ENCODE results near the gene MPPE1. TPM values are rescaled to one million over a fixed set of nuclear protein-coding genes. Genes with fewer than 3 reads are reported as not detected.

MPPE1 gene
- 10 to 100 TPM; 51.0 to 54.4 TPM for total RNA-seq

GRCh38 chr18:11908182-11909060, at the start of gene MPPE1:
TSS of gene MPPE1 (minus strand) at chr18:11908317. CDS start at chr18:11897264, 11,053 bp downstream.
- ChIA-PET CTCF (interaction anchor here (0.7 to 1.6 kb wide), 3 partner anchors 25 to 420 kb away, joined by 3 to 4 read pairs (median 3); no protein-coding TSS in a partner anchor), POLR2A (interaction anchor here (0.7 to 2.5 kb wide), 16 partner anchors 9 to 867 kb away, joined by 3 to 30 read pairs (median 4); partner anchors contain the start of genes CHMP1B and IMPA2)

DNA sequence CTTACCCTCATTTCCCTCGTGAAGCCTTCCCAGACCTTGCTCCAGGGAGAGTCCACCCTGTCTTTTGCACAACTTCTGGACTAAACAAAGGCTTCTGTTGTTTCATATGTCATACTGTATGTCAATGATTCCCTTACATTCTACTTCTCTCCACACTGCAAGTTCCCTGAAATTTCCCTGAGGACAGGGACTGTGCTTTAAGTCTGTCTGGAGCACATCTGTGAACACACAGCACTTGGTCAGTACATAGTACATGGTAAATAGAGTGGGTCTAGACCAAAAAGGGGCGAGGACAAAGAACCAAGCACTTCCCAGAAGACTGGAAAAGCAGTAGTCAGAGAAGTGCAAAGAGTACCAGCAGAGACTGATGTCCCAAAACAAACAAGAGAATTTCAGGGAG, 49.5 kb upstream of the MPPE1 start:
- H3K4me1 Mint-ChIP-seq = peaks cover 4% of the 10 kb centered on the region
- peaks cover 4% of the 10 kb centered on the region for H3K36me3 Mint-ChIP-seq (ENCODE audit: low read depth)
- no peak overlapping the region for H3K4me3 Mint-ChIP-seq
- no peak overlapping the region for H3K27ac Mint-ChIP-seq
- DNase-seq = no peak
- ChIA-PET POLR2A (no interaction called here), CTCF (no interaction called here)
- H3K9me3 Mint-ChIP-seq = peaks cover 16% of the 10 kb centered on the region
- H3K27me3 Mint-ChIP-seq = peaks cover 5% of the 10 kb centered on the region

More at GRCh38 chr18:11908182-11909060, at the start of gene MPPE1:
- Mint-ChIP-seq H3K9me3 (no peaks in the 10 kb centered on the region), H3K36me3 (ENCODE audit: low read depth) (peaks cover 18% of the 10 kb centered on the region), H3K4me3 (peak within 1 kb of the TSS; percentile 86), H3K4me1 (peaks cover 26% of the 10 kb centered on the region), H3K27me3 (no peaks in the 10 kb centered on the region), H3K27ac (peak within 1 kb of the TSS; percentile 89)
- peak; percentile 89 for DNase-seq

DNA sequence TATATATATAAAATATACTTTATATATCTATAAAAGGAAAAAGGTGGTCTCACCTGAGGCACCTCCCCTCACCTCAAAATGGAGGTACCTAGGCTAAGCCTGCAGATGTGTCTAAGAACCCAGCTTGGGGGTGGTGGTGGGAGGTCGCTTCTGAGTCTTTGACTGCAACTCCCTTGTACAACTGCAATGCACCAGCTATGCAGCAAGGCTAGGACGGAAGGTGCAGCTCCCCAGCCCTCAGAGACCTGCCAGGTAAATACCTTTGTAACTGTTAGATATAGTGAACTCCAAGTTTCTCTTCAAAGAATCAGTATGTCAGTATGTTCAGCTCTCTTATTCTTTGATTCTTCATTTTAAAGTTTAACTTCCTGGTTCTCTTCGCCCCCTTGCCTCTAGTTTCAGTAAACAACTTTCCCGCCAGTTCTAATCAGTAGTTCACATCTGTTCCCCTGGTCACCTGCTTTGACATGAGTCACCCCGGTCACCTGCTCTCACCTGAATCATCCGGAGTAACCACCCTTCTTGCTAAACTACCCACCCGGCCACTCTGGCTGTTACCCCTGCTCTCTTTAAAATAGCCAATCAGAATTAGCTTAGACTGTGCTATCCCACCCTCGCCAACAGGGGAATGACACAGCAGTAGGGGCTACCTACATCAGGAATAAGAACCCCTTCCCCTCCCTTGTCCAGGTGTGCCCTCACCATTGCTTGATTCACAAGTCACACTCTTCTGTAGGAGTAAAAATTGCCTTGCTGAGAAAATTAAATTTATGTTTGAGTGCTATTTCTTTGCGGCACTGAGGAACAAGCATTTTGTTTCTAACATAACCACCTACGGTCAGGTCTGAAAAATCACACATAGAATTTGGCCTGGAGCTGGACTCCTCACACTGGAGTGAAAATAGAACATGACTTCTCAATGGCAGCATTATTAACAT, 48.5 kb upstream of the MPPE1 start:
- H3K4me1 Mint-ChIP-seq = peaks cover 4% of the 10 kb centered on the region
- H3K4me3 Mint-ChIP-seq = no peak overlapping the region
- CTCF ChIA-PET = no interaction called here
- no peak overlapping the region for H3K27ac Mint-ChIP-seq
- H3K9me3 Mint-ChIP-seq = peaks cover 16% of the 10 kb centered on the region
- H3K27me3 Mint-ChIP-seq = peaks cover 3% of the 10 kb centered on the region
- POLR2A ChIA-PET = no interaction called here
- peaks cover 4% of the 10 kb centered on the region for H3K36me3 Mint-ChIP-seq (ENCODE audit: low read depth)
- no peak for DNase-seq

DNA sequence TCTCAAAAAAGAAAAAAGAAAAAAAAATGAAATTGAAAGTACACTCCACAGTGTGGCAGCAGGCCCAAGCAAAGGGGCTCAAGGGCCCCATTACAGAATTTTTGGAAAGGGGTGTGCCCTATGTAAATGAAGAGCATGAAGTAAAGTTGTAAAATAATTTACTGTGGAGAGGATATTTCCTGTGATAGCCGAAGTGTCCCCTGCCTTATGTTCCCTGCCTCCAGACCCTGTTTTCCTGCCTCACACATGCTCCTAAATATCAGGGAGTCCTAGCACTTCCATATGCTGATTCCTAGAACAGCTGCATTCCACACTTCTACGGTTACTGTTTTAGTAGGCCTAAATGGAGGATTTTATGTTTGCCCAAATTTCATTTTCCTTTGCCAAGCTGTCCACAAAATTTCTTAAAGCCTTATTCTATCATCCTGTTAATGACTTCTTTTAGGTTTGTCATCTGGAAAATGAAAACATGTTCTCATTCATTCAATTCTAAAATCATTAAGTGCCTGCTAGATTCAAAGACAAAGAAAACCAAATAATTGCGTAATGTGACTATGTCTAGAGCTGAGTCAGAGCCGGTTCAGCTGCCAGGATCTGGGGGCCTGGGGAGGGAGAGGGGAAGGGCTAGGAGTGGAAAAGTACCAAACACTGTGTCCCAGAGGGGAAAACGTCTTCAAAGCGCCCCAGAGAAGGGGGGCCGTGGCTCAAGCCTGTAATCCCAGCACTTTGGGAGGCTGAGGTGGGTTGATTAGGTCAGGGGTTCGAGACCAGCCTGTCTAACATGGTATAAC, 47.3 kb upstream of the MPPE1 start:
- no peak for DNase-seq
- no peaks in the 10 kb centered on the region for H3K27me3 Mint-ChIP-seq
- CTCF ChIA-PET = no interaction called here
- peaks cover 16% of the 10 kb centered on the region for H3K9me3 Mint-ChIP-seq
- no peak overlapping the region for H3K4me3 Mint-ChIP-seq
- peaks cover 4% of the 10 kb centered on the region for H3K36me3 Mint-ChIP-seq (ENCODE audit: low read depth)
- no peak overlapping the region for H3K27ac Mint-ChIP-seq
- H3K4me1 Mint-ChIP-seq = peaks cover 4% of the 10 kb centered on the region
- POLR2A ChIA-PET = interaction anchor here (1.1 kb wide), 1 partner anchor 26 kb away, joined by 3 read pairs; no protein-coding TSS in a partner anchor

- POLR2A ChIA-PET = no interaction called here
- H3K27ac Mint-ChIP-seq = no peak overlapping the region
- H3K9me3 Mint-ChIP-seq = peaks cover 16% of the 10 kb centered on the region
- peaks cover 4% of the 10 kb centered on the region for H3K4me1 Mint-ChIP-seq
- DNase-seq = no peak
- no peak overlapping the region for H3K4me3 Mint-ChIP-seq
- CTCF ChIA-PET = no interaction called here
- peaks cover 4% of the 10 kb centered on the region for H3K36me3 Mint-ChIP-seq (ENCODE audit: low read depth)
- no peaks in the 10 kb centered on the region for H3K27me3 Mint-ChIP-seq
Observed at GRCh38 chr18:11953113-11953512, 45.0 kb upstream of the MPPE1 start.

GRCh38 chr18:11951390-11951851, 43.3 kb upstream of the MPPE1 start:
- POLR2A ChIA-PET = no interaction called here
- Mint-ChIP-seq H3K36me3 (ENCODE audit: low read depth) (no peaks in the 10 kb centered on the region), H3K9me3 (peaks cover 1% of the 10 kb centered on the region), H3K4me1 (peaks cover 12% of the 10 kb centered on the region), H3K27ac (no peak overlapping the region), H3K4me3 (no peak overlapping the region), H3K27me3 (no peaks in the 10 kb centered on the region)
- CTCF ChIA-PET = interaction anchor here (1.1 to 4.1 kb wide), 2 partner anchors 14 to 44 kb away, joined by 3 to 20 read pairs; no protein-coding TSS in a partner anchor
- no peak for DNase-seq

GRCh38 chr18:11950824-11951223, 42.7 kb upstream of the MPPE1 start:
- no peaks in the 10 kb centered on the region for H3K9me3 Mint-ChIP-seq
- ChIA-PET CTCF (interaction anchor here (1.1 to 4.1 kb wide), 2 partner anchors 13 to 45 kb away, joined by 3 to 20 read pairs; no protein-coding TSS in a partner anchor), POLR2A (no interaction called here)

DNA sequence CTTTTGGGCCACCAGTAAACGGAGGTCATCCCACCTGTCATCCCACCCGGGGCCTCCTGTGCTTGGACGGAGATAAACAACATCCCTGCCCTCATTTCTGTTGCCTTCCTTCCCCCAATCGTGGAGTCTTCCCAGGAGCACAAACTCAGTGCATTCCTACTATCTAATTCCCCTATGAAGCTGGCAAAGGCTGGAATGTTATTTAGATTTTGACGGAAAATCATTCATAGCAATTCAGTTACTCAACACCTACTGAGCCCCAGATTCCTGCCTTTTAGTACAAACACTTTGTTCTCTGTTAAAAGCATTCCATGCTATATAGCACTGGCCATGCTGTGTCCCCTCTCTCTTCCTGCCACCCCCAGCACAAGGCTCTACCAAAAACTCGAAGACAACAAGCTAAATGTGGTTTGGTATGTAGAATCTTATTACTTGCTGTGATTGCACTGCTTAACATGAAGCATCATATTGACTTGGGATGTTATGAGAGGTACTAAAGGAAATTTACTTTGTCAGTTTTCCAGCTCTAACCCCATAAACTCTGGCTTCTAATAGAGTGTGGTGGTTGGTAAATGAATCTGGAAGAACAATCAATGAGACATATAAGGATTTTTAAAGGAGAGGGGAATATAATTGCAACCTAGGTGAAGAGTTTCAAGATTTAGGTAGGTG, 40.9 kb upstream of the MPPE1 start:
- Mint-ChIP-seq H3K36me3 (ENCODE audit: low read depth) (no peaks in the 10 kb centered on the region), H3K27ac (no peak overlapping the region), H3K4me1 (peaks cover 13% of the 10 kb centered on the region), H3K27me3 (no peaks in the 10 kb centered on the region), H3K4me3 (no peak overlapping the region), H3K9me3 (no peaks in the 10 kb centered on the region)
- DNase-seq = no peak
- CTCF ChIA-PET = interaction anchor here (1.3 to 4.1 kb wide), 4 partner anchors 11 to 90 kb away, joined by 3 to 20 read pairs (median 12); no protein-coding TSS in a partner anchor
- POLR2A ChIA-PET = interaction anchor here (1.4 to 2.7 kb wide), 3 partner anchors 17 to 40 kb away, joined by 3 to 21 read pairs (median 3); partner anchors contain the start of gene IMPA2

More at GRCh38 chr18:11950824-11951223, 42.7 kb upstream of the MPPE1 start:
- Mint-ChIP-seq H3K36me3 (ENCODE audit: low read depth) (no peaks in the 10 kb centered on the region), H3K4me1 (peaks cover 14% of the 10 kb centered on the region), H3K27me3 (no peaks in the 10 kb centered on the region), H3K27ac (no peak overlapping the region), H3K4me3 (no peak overlapping the region)
- no peak for DNase-seq

DNA sequence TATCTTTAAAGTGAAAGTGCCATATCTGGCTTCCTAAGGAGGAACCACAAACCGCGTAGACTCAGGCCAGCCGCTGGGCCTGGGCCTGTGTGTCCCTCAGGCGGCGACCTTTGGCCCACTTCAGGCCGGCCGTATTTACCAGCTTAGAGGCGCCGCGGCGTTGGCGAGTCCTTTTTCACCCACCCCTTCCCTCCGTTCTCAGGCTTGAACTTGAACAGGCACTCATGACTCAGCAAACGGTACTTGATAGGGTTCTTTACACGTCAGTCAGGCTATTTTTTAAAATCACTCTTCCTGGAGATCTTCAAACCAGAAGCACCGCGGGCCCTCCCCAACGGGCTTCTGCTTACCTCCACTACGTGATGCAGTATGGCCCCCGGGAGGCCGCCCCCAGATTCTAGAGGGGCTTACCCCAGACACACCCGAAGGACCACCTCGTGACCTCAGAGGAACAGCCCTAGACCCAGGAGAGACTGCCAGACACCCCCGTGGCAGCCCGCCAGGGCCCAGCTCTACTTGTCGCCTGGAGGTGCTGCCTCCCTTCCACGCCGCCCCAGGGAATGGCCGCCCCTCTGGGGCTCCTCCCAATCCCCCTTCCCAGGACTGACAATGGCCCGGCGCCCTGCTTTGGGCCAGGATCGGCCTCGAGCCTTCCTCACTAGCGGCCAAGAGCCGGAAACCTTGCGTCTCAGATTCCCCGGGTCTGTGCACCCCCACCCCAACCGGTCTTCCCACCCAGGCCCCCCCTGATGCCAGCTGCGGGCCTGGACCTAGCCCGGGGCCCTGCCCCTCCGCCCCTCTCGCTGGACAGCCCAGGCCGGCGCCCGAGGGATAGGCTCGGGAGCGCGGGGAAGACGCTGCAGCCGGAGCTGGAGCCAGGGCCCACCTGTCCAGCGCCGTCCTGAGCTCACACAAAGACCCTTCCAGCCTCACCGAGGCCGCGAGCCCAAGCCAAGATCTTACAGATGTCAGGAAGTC, 39.4 kb upstream of the MPPE1 start:
- H3K27ac Mint-ChIP-seq = peak overlapping the region; percentile 48
- ChIA-PET POLR2A (interaction anchor here (1.0 to 2.7 kb wide), 4 partner anchors 18 to 92 kb away, joined by 3 to 21 read pairs (median 3); partner anchors contain the start of gene IMPA2), CTCF (interaction anchor here (0.6 to 3.9 kb wide), 4 partner anchors 10 to 91 kb away, joined by 4 to 21 read pairs (median 13); no protein-coding TSS in a partner anchor)
- no peaks in the 10 kb centered on the region for H3K27me3 Mint-ChIP-seq
- H3K9me3 Mint-ChIP-seq = no peaks in the 10 kb centered on the region
- peak overlapping the region; percentile 53 for H3K4me3 Mint-ChIP-seq
- peaks cover 21% of the 10 kb centered on the region for H3K4me1 Mint-ChIP-seq
- peak; percentile 56 for DNase-seq
- no peaks in the 10 kb centered on the region for H3K36me3 Mint-ChIP-seq (ENCODE audit: low read depth)

DNA sequence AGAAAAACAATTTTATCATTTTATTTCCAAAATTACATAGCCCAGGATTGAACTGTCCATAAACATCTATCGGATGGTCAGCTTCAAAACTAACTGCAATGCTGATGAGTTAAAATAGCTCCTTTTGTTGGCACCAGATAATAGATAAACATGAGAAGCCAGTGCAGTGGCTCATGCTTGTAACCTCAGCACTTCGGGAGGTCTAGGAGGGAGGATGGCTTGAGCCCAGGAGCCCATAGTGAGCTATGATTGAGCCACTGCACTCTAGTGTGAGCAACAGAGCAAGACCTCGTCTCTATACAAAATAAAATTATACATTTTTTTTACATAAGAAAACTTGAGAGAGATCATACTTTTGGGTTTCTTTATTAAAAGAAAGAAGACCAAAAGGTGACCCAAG, 38.6 kb upstream of the MPPE1 start:
- Mint-ChIP-seq H3K27ac (no peak overlapping the region), H3K36me3 (ENCODE audit: low read depth) (no peaks in the 10 kb centered on the region), H3K4me3 (no peak overlapping the region), H3K9me3 (no peaks in the 10 kb centered on the region), H3K4me1 (peaks cover 21% of the 10 kb centered on the region), H3K27me3 (no peaks in the 10 kb centered on the region)
- POLR2A ChIA-PET = interaction anchor here (0.7 to 2.7 kb wide), 3 partner anchors 34 to 92 kb away, joined by 3 to 21 read pairs (median 3); partner anchors contain the start of gene IMPA2
- no peak for DNase-seq
- CTCF ChIA-PET = interaction anchor here (0.6 to 3.9 kb wide), 4 partner anchors 9 to 92 kb away, joined by 4 to 21 read pairs (median 13); no protein-coding TSS in a partner anchor

Measured in activated CD4-positive, alpha-beta memory T cell treated with anti-CD3 and anti-CD28 coated beads, Interleukin-2, amount 10 ng/mL, durations not matched to agents 7 days and 5 days (primary cell).